Liver (tissue), 3 donors: Measurements from ENCODE around the gene SLC8A1.

Experiments used
- ATF3 ChIP-seq: IDR thresholded peaks from 2 replicates; pipeline ENCODE4 v1.6.1; 2016; ENCODE audit warnings: antibody characterized with exemption
- CTCF ChIP-seq: fragments of 150-350 bp; IDR thresholded peaks from 2 replicates; pipeline ENCODE4 v1.5.1; 2017; ENCODE audit warnings: improper control_type of control experiment, low read depth, low read length; ENCODE audit not compliant: missing input control
- FOXA1 ChIP-seq: IDR thresholded peaks from 2 replicates; pipeline ENCODE4 v1.6.1; 2016; ENCODE audit warnings: antibody characterized with exemption
- GABPA ChIP-seq, 2 donors: IDR thresholded peaks in 1 of 2; conservative IDR thresholded peaks in 1 of 2; 2 replicates each; pipeline ENCODE4 v1.6.1; 2016; ENCODE audit warnings: antibody characterized with exemption in 2 of 2, mild to moderate bottlenecking in 1 of 2, moderate library complexity in 1 of 2
- JUND ChIP-seq, 2 donors: IDR thresholded peaks; 2 replicates each; pipeline ENCODE4 v1.6.1; 2016; ENCODE audit warnings: antibody characterized with exemption in 2 of 2
- MAX ChIP-seq: IDR thresholded peaks from 2 replicates; pipeline ENCODE4 v1.6.1; 2016; ENCODE audit warnings: antibody characterized with exemption
- RAD21 ChIP-seq, 2 donors: IDR thresholded peaks; 2 replicates each; pipeline ENCODE4 v1.6.1; 2016; ENCODE audit warnings: antibody characterized with exemption in 2 of 2, mild to moderate bottlenecking in 2 of 2
- REST ChIP-seq: IDR thresholded peaks from 2 replicates; pipeline ENCODE4 v1.6.1; 2016; ENCODE audit warnings: antibody characterized with exemption, mild to moderate bottlenecking
- YY1 ChIP-seq: IDR thresholded peaks from 2 replicates; pipeline ENCODE4 v1.6.1; 2016; ENCODE audit warnings: antibody characterized with exemption, mild to moderate bottlenecking
- donor health status: healthy.
- donor health status: healthy.

- TF ChIP-seq CTCF (no peak), FOXA1 (no peak), YY1 (no peak), ATF3 (no peak), MAX (no peak), GABPA (IDR thresholded peaks at IDR 0.05 in 1 of 2, conservative IDR thresholded peaks at IDR 0.05 in 1 of 2) (no peak), RAD21 (IDR thresholded peaks at IDR 0.05) (no peak), REST (no peak), JUND (IDR thresholded peaks at IDR 0.05) (no peak)
These were observed 301.6 kb downstream of the SLC8A1 start for GRCh38 chr2:40150266-40150665.
